Right renal cortex interstitium (tissue), 3 donors: Measurements from ENCODE around the gene CCDC116. TPM values are rescaled to one million over a fixed set of nuclear protein-coding genes. Genes with fewer than 3 reads are reported as not detected.

Source experiments
- DNase-seq, 3 donors: peaks; one replicate each; pipeline ENCODE4 v3.0.0-alpha.2; 2013; ENCODE audit warnings: low read depth in 3 of 3, low spot score in 2 of 3
- polyA plus RNA-seq, 3 donors: library from polyadenylated mRNA; unstranded; fragments of 120-200 nt; gene quantifications; one replicate each; pipeline ENCODE4 v1.2.1, GENCODE V29; 2013; ENCODE audit not compliant: insufficient read length in 3 of 3

The CCDC116 gene
- polyA plus RNA-seq, 3 donors: 0.14 to 0.22 (median 0.17) TPM

GRCh38 chr22:21646608-21647590 lies 14.3 kb downstream of the CCDC116 start:
- no peak for DNase-seq

- no peak for DNase-seq
Measured at GRCh38 chr22:21650280-21650679, 17.7 kb downstream of the CCDC116 start.

- DNase-seq: no peak
Measured at GRCh38 chr22:21650823-21651520, 18.4 kb downstream of the CCDC116 start.

GRCh38 chr22:21651521-21652009 lies 19.0 kb downstream of the CCDC116 start:
- no peak for DNase-seq

- DNase-seq: no peak
Measured at GRCh38 chr22:21652010-21652546, 19.5 kb downstream of the CCDC116 start.

- no peak for DNase-seq
Measured at GRCh38 chr22:21652547-21653545, 20.3 kb downstream of the CCDC116 start.

GRCh38 chr22:21657020-21657359 lies 24.4 kb downstream of the CCDC116 start:
- DNase-seq: no peak

GRCh38 chr22:21657360-21658032 lies 24.9 kb downstream of the CCDC116 start:
- peak in 1 of 3 donors; percentile 60 for DNase-seq

- no peak for DNase-seq
Measured at GRCh38 chr22:21659864-21660525, 27.4 kb downstream of the CCDC116 start.

- no peak for DNase-seq
Measured at GRCh38 chr22:21660904-21661303, 28.3 kb downstream of the CCDC116 start.

- no peak for DNase-seq
Measured at GRCh38 chr22:21661991-21662390, 29.4 kb downstream of the CCDC116 start.

- no peak for DNase-seq
Measured at GRCh38 chr22:21663738-21664137, 31.2 kb downstream of the CCDC116 start.

- DNase-seq: no peak
Measured at GRCh38 chr22:21665047-21665851, 32.7 kb downstream of the CCDC116 start.

GRCh38 chr22:21666786-21667185 lies 34.2 kb downstream of the CCDC116 start:
- no peak for DNase-seq

GRCh38 chr22:21669026-21669425 lies 36.5 kb downstream of the CCDC116 start:
- no peak for DNase-seq

GRCh38 chr22:21672107-21672629 lies 39.6 kb downstream of the CCDC116 start:
- no peak for DNase-seq

- DNase-seq: no peak
Measured at GRCh38 chr22:21673534-21674321, 41.2 kb downstream of the CCDC116 start.
